T-cell (primary cell): ENCODE results near the gene NFIC. TPM values are rescaled to one million over a fixed set of nuclear protein-coding genes. Genes with fewer than 3 reads are reported as not detected.

ENCODE experiments used
- total RNA-seq, 35 experiments: library from RNA in 6 of 35; stranded (reverse) in 6 of 35; fragments of 120-200 nt in 1 of 35; gene quantifications; one replicate each; pipeline versions ENCODE4 v1.2.1 to v1.2.4 and lab custom pipeline; 2013 to 2026

The NFIC gene
- total RNA-seq, 5 donors from 2014 or later (not counting 1 experiment from before 2014, with no cell fraction given): 27.1 to 41.7 (median 37.2) TPM

Other genes starting within 250 kb of the NFIC start
- gene GNA15, start 230.6 kb upstream of the NFIC start, total RNA-seq: 10 to 100 TPM in 1 of 5 donors, 1 to 10 TPM in 4; 1.8 to 13.2 (median 2.8) TPM
- 100 to 1,000 TPM in 3 of 5 donors, 10 to 100 TPM in 2; 77.0 to 345 (median 324) TPM for gene S1PR4, start 187.8 kb upstream of the NFIC start, total RNA-seq
- 10 to 100 TPM; 47.2 to 69.5 (median 61.0) TPM for gene NCLN, start 180.7 kb upstream of the NFIC start, total RNA-seq
- gene CELF5, start 141.9 kb upstream of the NFIC start, total RNA-seq: 1 to 10 TPM in 1 of 5 donors, under 1 TPM in 3, not detected in 1; 0.23 to 1.9 (median 0.39) TPM
- gene SMIM24, start 113.9 kb downstream of the NFIC start, total RNA-seq: 1 to 10 TPM in 1 of 5 donors, under 1 TPM in 3, not detected in 1; 0.33 to 1.3 (median 0.78) TPM
- not detected for gene SMIM44, start 116.9 kb downstream of the NFIC start, total RNA-seq
- gene DOHH, start 134.1 kb downstream of the NFIC start, total RNA-seq: 10 to 100 TPM in 3 of 5 donors, 1 to 10 TPM in 2; 5.0 to 12.3 (median 11.1) TPM
- 10 to 100 TPM; 74.0 to 85.6 (median 77.8) TPM for gene FZR1, start 139.7 kb downstream of the NFIC start, total RNA-seq
- 10 to 100 TPM in 3 of 5 donors, 1 to 10 TPM in 2; 7.7 to 12.4 (median 10.3) TPM for gene TEKTIP1, start 172.6 kb downstream of the NFIC start, total RNA-seq
- gene MFSD12, start 191.0 kb downstream of the NFIC start, total RNA-seq: 100 to 1,000 TPM in 3 of 5 donors, 10 to 100 TPM in 2; 81.2 to 147 (median 141) TPM
- gene HMG20B, start 206.4 kb downstream of the NFIC start, total RNA-seq: 10 to 100 TPM; 38.0 to 81.6 (median 74.7) TPM
- gene GIPC3, start 218.9 kb downstream of the NFIC start, total RNA-seq: 1 to 10 TPM; 1.5 to 4.3 (median 2.7) TPM
- gene TBXA2R, start 240.3 kb downstream of the NFIC start, total RNA-seq: 10 to 100 TPM in 1 of 5 donors, 1 to 10 TPM in 4; 2.4 to 11.2 (median 7.1) TPM